Immature natural killer cell (primary cell): ENCODE results near the gene INPP5F. TPM values are rescaled to one million over a fixed set of nuclear protein-coding genes. Genes with fewer than 3 reads are reported as not detected.

Experiments used
- DNase-seq, 3 donors: peaks; one replicate each; pipeline ENCODE4 v3.0.0; 2022; ENCODE audit warnings: mixed read lengths in 1 of 3
- H3K27ac Mint-ChIP-seq, 6 donors: one replicate each; pipeline ENCODE4 v1.8.0; 2020; ENCODE audit warnings: mixed read lengths in 6 of 6, mild to moderate bottlenecking in 5 of 6, inconsistent platforms in 4 of 6, moderate library complexity in 3 of 6
- H3K27me3 Mint-ChIP-seq, 3 donors: one replicate each; pipeline ENCODE4 v1.8.0; 2020 to 2021; ENCODE audit warnings: low read depth in 3 of 3, mild to moderate bottlenecking in 3 of 3, mixed read lengths in 3 of 3, moderate library complexity in 3 of 3, inconsistent platforms in 1 of 3
- H3K36me3 Mint-ChIP-seq, 3 donors: one replicate each; pipeline ENCODE4 v1.8.0; 2020; ENCODE audit warnings: mixed read lengths in 3 of 3, inconsistent platforms in 2 of 3, mild to moderate bottlenecking in 2 of 3
- H3K4me1 Mint-ChIP-seq, 2 donors: one replicate each; pipeline ENCODE4 v1.8.0; 2020; ENCODE audit warnings: inconsistent platforms in 2 of 2, mild to moderate bottlenecking in 2 of 2, mixed read lengths in 2 of 2, moderate library complexity in 1 of 2
- H3K4me3 Mint-ChIP-seq, 5 donors: one replicate each; pipeline ENCODE4 v1.8.0; 2020; ENCODE audit warnings: mild to moderate bottlenecking in 5 of 5, mixed read lengths in 5 of 5, inconsistent platforms in 3 of 5, moderate library complexity in 3 of 5
- H3K9me3 Mint-ChIP-seq, 6 donors: one replicate each; pipeline ENCODE4 v1.8.0; 2020; ENCODE audit warnings: mild to moderate bottlenecking in 6 of 6, mixed read lengths in 6 of 6, inconsistent platforms in 4 of 6, moderate library complexity in 3 of 6
- polyA plus RNA-seq, 3 donors: library from polyadenylated mRNA; unstranded; fragments of 300-500 nt; fragmentation: Illumina TruSeq; gene quantifications; one replicate each; pipeline ENCODE4 v1.2.3, GENCODE V29; 2021

The INPP5F gene
- polyA plus RNA-seq, 3 donors from 2014 or later, result 6.7 to 8.0 (median 6.8) TPM

DNA sequence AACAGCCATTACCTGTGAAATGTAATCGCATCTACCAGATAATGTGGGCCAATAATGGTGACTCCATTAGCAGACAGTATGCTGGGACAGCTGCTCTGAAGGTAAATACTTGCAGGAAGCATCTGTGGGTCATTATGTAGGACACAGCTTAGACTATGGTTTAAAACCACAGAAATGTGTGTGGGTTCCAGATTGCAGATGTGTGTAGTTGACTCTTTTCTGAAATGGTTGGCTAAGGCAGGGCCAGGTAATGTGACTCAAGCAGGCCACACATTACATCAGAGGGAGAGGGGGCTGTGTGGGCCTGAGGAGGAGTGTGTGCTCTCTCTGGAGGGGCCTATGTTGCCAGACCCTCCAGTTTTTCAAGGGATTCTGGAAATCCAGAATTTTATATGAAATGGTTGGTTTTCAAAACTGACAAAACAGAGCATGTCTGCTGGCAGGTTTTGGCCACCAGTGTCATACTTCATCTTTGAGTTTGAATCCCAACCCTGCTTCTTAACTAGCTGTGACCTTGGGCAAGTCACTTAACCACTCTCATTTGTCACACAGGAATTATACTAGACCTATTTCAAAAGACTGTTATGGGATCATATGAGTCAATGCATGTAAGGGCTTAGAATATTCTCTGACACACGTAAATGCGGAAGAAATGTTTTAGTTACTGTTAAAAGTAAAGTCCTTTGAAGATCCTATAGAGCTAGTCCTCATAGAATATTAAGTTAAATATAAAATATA, 82.3 kb downstream of the INPP5F start:
- H3K36me3 Mint-ChIP-seq, result peaks cover 19 to 51% (median 46%) of the 10 kb centered on the region in 3 donors
- H3K4me1 Mint-ChIP-seq, result peaks cover 4 to 9% of the 10 kb centered on the region in 2 donors
- DNase-seq, result no peak
- no peak overlapping the region for H3K4me3 Mint-ChIP-seq
- no peaks in the 10 kb centered on the region for H3K27me3 Mint-ChIP-seq
- H3K27ac Mint-ChIP-seq, result peak overlapping the region in 2 of 6 donors; percentile 24
- H3K9me3 Mint-ChIP-seq, result no peaks in the 10 kb centered on the region

DNA sequence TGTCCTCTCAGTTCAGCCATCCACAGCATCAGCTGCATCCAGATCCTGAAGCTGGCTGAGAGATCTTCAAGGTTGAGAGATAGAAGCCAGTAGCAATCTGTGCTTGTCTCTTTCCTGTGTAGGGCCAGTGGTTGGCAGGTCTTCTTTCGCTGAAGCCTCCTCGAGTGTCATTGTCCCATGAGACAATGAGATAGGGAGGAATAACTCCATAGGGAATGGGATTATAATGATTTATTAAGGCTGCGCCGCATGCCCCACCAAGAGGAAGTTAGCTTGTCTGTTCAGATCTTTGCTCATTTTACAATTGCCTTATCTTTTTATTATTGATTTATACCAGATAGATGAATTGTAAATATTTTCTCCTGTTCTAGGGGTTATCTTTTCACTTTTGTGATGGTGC, 85.3 kb downstream of the INPP5F start:
- H3K27ac Mint-ChIP-seq, result no peak overlapping the region
- DNase-seq, result no peak
- no peaks in the 10 kb centered on the region for H3K9me3 Mint-ChIP-seq
- H3K36me3 Mint-ChIP-seq, result peaks cover 15 to 44% (median 39%) of the 10 kb centered on the region in 3 donors
- H3K27me3 Mint-ChIP-seq, result peaks cover 0 to 2% (median 2%) of the 10 kb centered on the region in 3 donors
- H3K4me3 Mint-ChIP-seq, result no peak overlapping the region
- peaks cover 15 to 22% of the 10 kb centered on the region in 2 donors for H3K4me1 Mint-ChIP-seq

DNA sequence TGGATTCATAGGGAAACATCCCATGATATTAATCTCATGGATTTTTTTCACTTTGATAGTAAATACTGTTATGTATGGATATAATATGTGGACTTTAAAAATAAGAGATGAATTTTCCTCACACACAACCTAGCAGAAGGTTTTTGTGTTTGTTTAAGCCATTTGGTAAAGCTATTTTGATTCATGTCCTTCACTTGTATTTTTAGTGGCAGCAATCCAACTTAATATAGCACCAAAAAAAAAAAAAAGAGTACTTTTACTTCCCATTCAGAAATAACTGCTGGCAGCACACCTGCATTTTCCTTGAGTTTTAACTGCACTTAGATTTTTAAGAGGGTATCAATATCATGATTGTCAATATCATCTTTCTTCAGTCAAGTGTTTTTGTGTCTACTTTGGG, 86.8 kb downstream of the INPP5F start:
- H3K9me3 Mint-ChIP-seq, result no peaks in the 10 kb centered on the region
- H3K36me3 Mint-ChIP-seq, result peaks cover 15 to 44% (median 44%) of the 10 kb centered on the region in 3 donors
- peaks cover 0 to 2% (median 2%) of the 10 kb centered on the region in 3 donors for H3K27me3 Mint-ChIP-seq
- no peak overlapping the region for H3K27ac Mint-ChIP-seq
- no peak overlapping the region for H3K4me3 Mint-ChIP-seq
- H3K4me1 Mint-ChIP-seq, result peaks cover 22 to 35% of the 10 kb centered on the region in 2 donors
- no peak for DNase-seq

DNA sequence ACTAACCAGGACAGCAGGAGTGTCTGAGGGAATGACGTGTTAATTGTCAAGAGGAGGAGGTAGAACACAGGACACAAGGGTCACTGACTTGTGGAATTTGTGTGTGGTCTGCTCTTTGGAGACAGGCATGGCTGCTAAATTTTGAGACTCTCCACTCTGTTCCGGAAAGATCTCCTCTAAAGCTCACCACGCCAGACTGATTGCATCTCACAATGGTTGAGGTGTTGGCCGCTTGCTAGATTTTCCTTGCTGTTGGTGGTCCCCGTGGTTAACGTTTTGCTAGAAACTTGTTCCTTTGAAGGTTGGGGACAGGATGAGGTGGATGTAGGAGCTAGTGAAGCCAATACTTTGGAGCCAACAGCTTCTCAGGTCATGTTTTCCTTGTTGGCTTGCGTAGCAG, 89.8 kb downstream of the INPP5F start:
- DNase-seq, result peak; percentile 42 to 60 (median 45)
- Mint-ChIP-seq H3K4me1 (peaks cover 21 to 38% of the 10 kb centered on the region in 2 donors), H3K27ac (peak overlapping the region in 2 of 6 donors; percentile 25 to 53), H3K9me3 (peaks cover 0 to 2% (median 0%) of the 10 kb centered on the region in 6 donors), H3K27me3 (peaks cover 0 to 2% (median 2%) of the 10 kb centered on the region in 3 donors), H3K36me3 (peaks cover 15 to 41% (median 38%) of the 10 kb centered on the region in 3 donors), H3K4me3 (peak overlapping the region; percentile 33 to 61 (median 42))

DNA sequence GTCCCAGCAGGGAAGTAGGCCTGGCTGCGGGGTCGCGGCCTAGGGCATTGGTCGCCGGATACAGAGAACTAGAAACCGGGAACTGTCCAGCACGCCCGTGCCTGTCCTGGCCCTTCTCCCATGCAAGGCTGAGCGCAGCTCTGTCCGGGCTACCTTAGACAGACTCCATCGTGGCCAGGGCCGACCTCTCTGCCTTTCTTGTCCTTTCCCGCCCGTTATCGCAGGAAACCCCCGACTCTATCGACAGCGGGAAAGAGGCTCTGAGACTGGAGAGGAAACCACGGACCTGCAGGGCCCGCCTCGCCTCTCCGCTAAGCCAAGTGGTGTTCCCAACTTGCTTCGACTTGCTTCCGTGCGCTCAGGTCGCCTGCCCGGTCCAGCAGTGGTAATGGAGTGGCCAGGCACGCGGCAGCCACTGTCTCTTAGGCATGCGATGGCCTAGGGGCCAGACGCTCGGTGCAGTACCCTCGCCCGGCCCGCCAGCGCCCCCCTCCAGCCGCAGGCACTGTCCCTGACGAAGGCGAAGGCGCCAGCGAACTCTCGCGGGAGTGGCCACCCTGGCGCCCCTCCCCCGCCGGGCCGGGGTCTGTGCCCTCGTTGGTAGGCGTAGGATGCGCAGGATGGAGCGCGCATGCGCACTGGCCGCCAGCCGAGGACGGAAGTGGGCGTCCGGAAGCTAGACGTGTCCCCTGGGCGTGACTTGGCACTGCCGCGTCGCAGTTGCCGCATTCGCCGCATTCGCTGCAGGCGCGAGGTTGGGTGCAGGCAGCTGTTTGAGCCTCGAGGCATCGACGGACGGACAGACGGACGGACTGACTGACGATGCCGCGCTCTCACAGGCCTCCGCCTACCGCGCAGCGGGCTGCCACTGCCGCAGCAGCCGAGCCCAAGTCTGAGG, 92.4 kb downstream of the INPP5F start:
- Mint-ChIP-seq H3K4me1 (peaks cover 21 to 38% of the 10 kb centered on the region in 2 donors), H3K36me3 (peaks cover 17 to 34% (median 30%) of the 10 kb centered on the region in 3 donors), H3K27ac (no peak overlapping the region), H3K4me3 (peak overlapping the region in 3 of 5 donors; percentile 19 to 33 (median 28)), H3K9me3 (peaks cover 0 to 2% (median 0%) of the 10 kb centered on the region in 6 donors), H3K27me3 (peaks cover 0 to 2% (median under 1%) of the 10 kb centered on the region in 3 donors)
- DNase-seq, result peak; percentile 9 to 49 (median 14)

DNA sequence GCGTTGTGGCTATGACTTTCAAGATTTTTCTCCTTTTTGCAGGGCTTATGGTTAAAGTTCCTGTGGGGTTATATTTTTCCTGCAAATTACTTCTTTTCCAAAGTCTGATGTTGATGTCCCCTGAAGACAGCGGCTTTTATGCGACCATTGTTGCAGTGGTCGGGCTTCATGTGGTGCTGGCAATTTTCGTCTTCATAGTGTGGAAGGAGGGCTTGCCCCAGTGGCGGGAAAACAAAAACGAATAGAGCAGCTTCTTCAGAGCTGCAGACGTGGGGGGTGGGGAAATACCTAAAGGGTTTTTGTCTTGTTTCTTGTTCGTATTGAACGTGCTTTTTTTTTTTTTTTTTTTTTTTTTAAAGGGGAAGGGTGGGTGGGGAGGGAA, 93.0 kb downstream of the INPP5F start:
- no peak for DNase-seq
- Mint-ChIP-seq H3K36me3 (peaks cover 18 to 40% (median 32%) of the 10 kb centered on the region in 3 donors), H3K27me3 (peaks cover 0 to 2% (median 0%) of the 10 kb centered on the region in 3 donors), H3K4me1 (peaks cover 21 to 38% of the 10 kb centered on the region in 2 donors), H3K4me3 (peak overlapping the region in 3 of 5 donors; percentile 19 to 33 (median 28)), H3K27ac (no peak overlapping the region), H3K9me3 (peaks cover 0 to 2% (median 0%) of the 10 kb centered on the region in 6 donors)

DNA sequence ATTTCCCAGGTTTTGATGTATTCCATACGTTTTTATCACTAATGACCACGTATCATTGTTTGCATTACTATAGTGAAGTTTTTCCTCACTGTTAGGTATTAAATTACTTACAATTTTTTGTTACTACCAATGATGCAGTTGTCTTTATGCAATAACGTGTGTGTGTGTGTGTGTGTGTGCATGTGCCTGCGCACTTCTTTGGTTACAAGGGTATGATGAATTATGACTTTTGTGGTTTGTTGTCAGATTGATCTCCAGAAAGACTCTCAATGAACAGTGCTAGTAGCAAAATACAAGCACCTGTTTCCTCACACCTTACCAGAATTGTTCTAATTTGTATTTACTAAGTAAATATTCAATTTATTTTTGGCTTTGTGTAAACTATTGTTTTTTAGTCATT, 95.3 kb downstream of the INPP5F start:
- H3K36me3 Mint-ChIP-seq, result peaks cover 10 to 39% (median 21%) of the 10 kb centered on the region in 3 donors
- H3K4me3 Mint-ChIP-seq, result no peak overlapping the region
- peaks cover 0 to 2% (median 0%) of the 10 kb centered on the region in 6 donors for H3K9me3 Mint-ChIP-seq
- no peak overlapping the region for H3K27ac Mint-ChIP-seq
- no peak for DNase-seq
- peaks cover 10 to 24% of the 10 kb centered on the region in 2 donors for H3K4me1 Mint-ChIP-seq
- no peaks in the 10 kb centered on the region for H3K27me3 Mint-ChIP-seq

DNA sequence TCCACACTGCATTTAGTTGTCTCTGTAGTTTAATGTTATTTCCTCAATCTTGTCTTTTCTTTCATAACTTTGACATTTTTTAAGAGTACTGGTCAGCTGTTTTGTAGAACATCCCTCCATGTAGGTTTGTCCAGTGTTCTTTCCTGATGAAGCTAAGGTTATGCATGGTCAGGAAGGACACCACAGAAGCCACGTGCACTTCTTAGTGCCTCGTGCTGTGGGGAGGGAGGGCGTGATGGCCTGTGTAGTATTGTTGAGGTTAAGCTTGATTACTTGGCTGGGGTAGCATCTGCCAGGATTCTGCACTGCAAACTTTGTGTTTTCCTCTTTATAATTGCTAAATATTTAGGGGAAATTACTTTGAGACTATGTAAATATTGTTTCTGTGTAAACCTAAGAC, 98.4 kb downstream of the INPP5F start:
- Mint-ChIP-seq H3K9me3 (no peaks in the 10 kb centered on the region), H3K36me3 (peaks cover 13 to 47% (median 31%) of the 10 kb centered on the region in 3 donors), H3K4me1 (peaks cover 0 to 3% of the 10 kb centered on the region in 2 donors), H3K27ac (peak overlapping the region in 1 of 6 donors; percentile 6), H3K4me3 (no peak overlapping the region), H3K27me3 (no peaks in the 10 kb centered on the region)
- DNase-seq, result no peak

DNA sequence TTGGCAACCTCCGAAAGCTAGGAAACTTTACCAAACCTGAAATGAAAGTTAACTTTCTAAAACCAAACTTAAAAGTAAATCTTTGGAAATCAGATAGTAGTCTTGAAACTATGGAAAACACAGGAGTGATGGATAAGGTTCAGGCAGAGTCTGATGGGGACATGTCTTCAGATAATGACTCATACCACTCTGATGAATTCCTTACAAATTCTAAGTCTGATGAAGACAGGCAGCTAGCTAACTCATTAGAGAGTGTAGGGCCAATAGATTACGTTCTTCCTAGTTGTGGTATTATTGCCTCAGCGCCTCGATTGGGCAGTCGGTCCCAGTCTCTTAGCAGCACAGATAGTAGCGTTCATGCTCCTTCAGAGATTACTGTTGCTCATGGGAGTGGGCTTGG, 100.9 kb downstream of the INPP5F start:
- H3K4me1 Mint-ChIP-seq, result no peaks in the 10 kb centered on the region
- H3K27me3 Mint-ChIP-seq, result no peaks in the 10 kb centered on the region
- no peaks in the 10 kb centered on the region for H3K9me3 Mint-ChIP-seq
- H3K36me3 Mint-ChIP-seq, result peaks cover 17 to 58% (median 36%) of the 10 kb centered on the region in 3 donors
- DNase-seq, result no peak
- H3K4me3 Mint-ChIP-seq, result no peak overlapping the region
- peak overlapping the region in 3 of 6 donors; percentile 0 to 47 (median 44) for H3K27ac Mint-ChIP-seq

DNA sequence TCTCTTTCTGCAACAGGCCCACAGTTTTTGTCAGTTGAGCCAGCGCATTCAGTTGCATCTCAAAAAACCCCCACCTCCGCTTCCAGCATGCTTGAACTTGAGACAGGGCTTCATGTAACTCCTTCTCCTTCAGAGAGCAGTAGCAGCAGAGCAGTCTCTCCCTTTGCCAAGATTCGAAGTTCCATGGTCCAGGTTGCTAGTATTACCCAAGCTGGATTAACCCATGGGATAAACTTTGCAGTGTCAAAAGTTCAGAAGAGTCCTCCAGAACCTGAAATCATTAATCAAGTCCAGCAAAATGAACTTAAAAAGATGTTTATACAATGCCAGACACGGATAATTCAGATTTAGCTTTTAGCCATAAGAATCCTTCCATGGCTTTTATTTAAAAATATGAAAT, 101.6 kb downstream of the INPP5F start:
- Mint-ChIP-seq H3K36me3 (peaks cover 23 to 57% (median 38%) of the 10 kb centered on the region in 3 donors), H3K4me3 (no peak overlapping the region), H3K27ac (peak overlapping the region in 2 of 6 donors; percentile 44 to 47), H3K4me1 (no peaks in the 10 kb centered on the region), H3K9me3 (no peaks in the 10 kb centered on the region), H3K27me3 (no peaks in the 10 kb centered on the region)
- no peak for DNase-seq

DNA sequence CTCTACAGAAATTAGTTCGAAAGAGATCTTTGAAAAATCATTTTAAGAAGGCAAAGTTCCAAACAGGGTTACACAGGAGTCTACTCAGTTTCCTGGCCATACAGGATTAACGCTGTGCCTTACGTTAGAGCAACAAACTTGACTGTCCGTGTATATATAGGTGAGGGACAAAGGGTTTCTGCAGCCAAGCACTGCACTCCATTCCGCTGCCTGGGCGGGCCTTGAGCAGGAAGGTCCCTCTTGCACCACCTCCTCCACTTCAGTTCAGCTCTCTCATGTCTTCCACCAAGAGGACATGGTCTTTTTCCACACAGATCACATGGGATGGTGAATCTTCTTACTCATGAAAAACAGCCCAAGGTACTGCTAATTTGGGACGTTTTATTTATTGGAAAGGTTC, 103.6 kb downstream of the INPP5F start:
- Mint-ChIP-seq H3K27me3 (no peaks in the 10 kb centered on the region), H3K4me1 (peaks cover 0 to 7% of the 10 kb centered on the region in 2 donors), H3K36me3 (peaks cover 27 to 48% (median 31%) of the 10 kb centered on the region in 3 donors), H3K27ac (peak overlapping the region in 3 of 6 donors; percentile 9 to 17 (median 15)), H3K9me3 (no peaks in the 10 kb centered on the region), H3K4me3 (no peak overlapping the region)
- no peak for DNase-seq

DNA sequence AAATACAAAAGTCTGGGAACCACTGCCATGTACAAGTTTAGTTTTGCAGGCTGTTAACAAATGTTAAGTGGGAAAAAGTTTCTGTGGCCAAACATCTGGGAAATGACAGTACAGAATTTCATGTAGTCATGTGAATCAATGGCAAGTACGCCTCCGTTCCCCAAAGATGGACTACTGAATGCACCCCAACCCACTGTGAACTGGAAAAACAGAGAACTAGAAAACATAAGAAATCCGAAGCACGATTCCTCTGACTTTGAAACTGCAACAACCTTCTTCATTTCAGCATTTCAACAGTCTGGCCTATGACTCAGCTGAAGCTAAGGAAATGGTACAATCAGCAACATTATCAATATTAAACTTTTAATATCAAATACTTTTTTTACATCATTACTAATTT, 105.0 kb downstream of the INPP5F start:
- DNase-seq, result no peak
- peaks cover 0 to 7% of the 10 kb centered on the region in 2 donors for H3K4me1 Mint-ChIP-seq
- H3K27ac Mint-ChIP-seq, result no peak overlapping the region
- H3K4me3 Mint-ChIP-seq, result no peak overlapping the region
- peaks cover 34 to 60% (median 40%) of the 10 kb centered on the region in 3 donors for H3K36me3 Mint-ChIP-seq
- H3K27me3 Mint-ChIP-seq, result no peaks in the 10 kb centered on the region
- no peaks in the 10 kb centered on the region for H3K9me3 Mint-ChIP-seq

DNA sequence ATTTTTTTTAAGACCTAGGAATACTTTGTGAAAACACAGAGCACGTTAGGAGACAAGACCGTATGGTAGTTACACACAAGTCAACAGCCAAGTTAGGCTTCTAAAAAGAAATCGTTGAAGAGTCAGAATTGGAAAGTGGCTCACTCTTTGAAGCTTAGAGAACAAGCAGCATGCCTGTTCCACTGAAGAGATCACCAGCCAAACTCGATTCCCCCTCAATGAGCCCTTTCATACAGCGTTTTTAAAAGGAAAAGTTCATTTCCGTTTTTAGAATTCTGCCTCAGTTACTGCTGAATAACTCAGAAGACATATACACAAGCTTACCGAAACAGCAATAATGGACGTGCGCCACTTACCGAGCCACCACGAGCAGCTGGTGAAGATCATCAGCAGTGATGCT, 105.8 kb downstream of the INPP5F start:
- H3K9me3 Mint-ChIP-seq, result no peaks in the 10 kb centered on the region
- peaks cover 0 to 7% of the 10 kb centered on the region in 2 donors for H3K4me1 Mint-ChIP-seq
- H3K4me3 Mint-ChIP-seq, result no peak overlapping the region
- no peaks in the 10 kb centered on the region for H3K27me3 Mint-ChIP-seq
- peak overlapping the region in 1 of 6 donors; percentile 48 for H3K27ac Mint-ChIP-seq
- H3K36me3 Mint-ChIP-seq, result peaks cover 35 to 64% (median 40%) of the 10 kb centered on the region in 3 donors
- DNase-seq, result no peak
